PC-9 (cell line): ENCODE data around the gene KRT36. TPM values are rescaled to one million over a fixed set of nuclear protein-coding genes. Genes with fewer than 3 reads are reported as not detected.
A peak's percentile ranks its signal among the peaks of the same experiment; 100 is the strongest.

ENCODE experiments used
- BruUV-seq: library from RNA; stranded (reverse); fragments of 400-500 nt; replicated peaks from 2 replicates; lab custom pipeline; 2021; lab: Mats Ljungman, UMichigan
- CTCF ChIA-PET: fragments of 300-600 bp; sonication (Branson Sonifier 250); formaldehyde crosslinking; loops from one replicate; lab custom pipeline; 2022; ENCODE audit warnings: antibody characterized with exemption; lab: Charles Lee
- POLR2A ChIA-PET: fragments of 300-600 bp; sonication (Branson Sonifier 250); formaldehyde crosslinking; loops from one replicate; lab custom pipeline; 2022; ENCODE audit warnings: antibody characterized with exemption; ENCODE audit not compliant: unreplicated experiment; lab: Charles Lee
- DNase-seq, 2 experiments: peaks; one replicate each; pipeline versions ENCODE4 v3.0.0 to v3.0.0-alpha.2; 2015 to 2022; ENCODE audit warnings: mixed read lengths in 1 of 2
- H2AFZ ChIP-seq: fragments of 200-600 bp; sonication (generic); 2 replicates; pipeline ENCODE4 v1.8.1; 2017; ENCODE audit warnings: antibody characterized with exemption
- H3F3A ChIP-seq: fragments of 200-600 bp; sonication (generic); 2 replicates; pipeline ENCODE4 v1.8.1; 2017; ENCODE audit warnings: antibody characterized with exemption, mild to moderate bottlenecking, low read depth; ENCODE audit not compliant: insufficient read depth
- H3K27ac ChIP-seq: fragments of 200-600 bp; sonication (generic); 2 replicates; pipeline ENCODE4 v1.6.1; 2016; ENCODE audit warnings: mixed run types
- H3K27me3 ChIP-seq: fragments of 200-600 bp; sonication (generic); 2 replicates; pipeline ENCODE4 v1.6.1; 2016; ENCODE audit warnings: low read depth, mixed run types; ENCODE audit not compliant: insufficient read depth
- H3K36me3 ChIP-seq: fragments of 200-600 bp; sonication (generic); 2 replicates; pipeline ENCODE4 v1.6.1; 2016; ENCODE audit warnings: low read depth, mixed run types
- H3K4me1 ChIP-seq: fragments of 200-600 bp; sonication (generic); replicated peaks from 2 replicates; pipeline ENCODE4 v1.6.1; 2016; ENCODE audit warnings: mixed run types; ENCODE audit not compliant: insufficient read depth
- H3K4me2 ChIP-seq: fragments of 200-600 bp; sonication (generic); 2 replicates; pipeline ENCODE4 v1.6.1; 2017; ENCODE audit warnings: mixed run types
- H3K4me3 ChIP-seq: fragments of 200-600 bp; sonication (generic); 2 replicates; pipeline ENCODE4 v1.6.1; 2016; ENCODE audit warnings: mixed run types
- H3K79me2 ChIP-seq: fragments of 200-600 bp; sonication (generic); 2 replicates; pipeline ENCODE4 v1.6.1; 2017; ENCODE audit warnings: low read depth, mixed run types
- H3K9me2 ChIP-seq: fragments of 200-600 bp; sonication (generic); 2 replicates; pipeline ENCODE4 v1.8.1; 2017; ENCODE audit warnings: mild to moderate bottlenecking; ENCODE audit not compliant: insufficient read depth
- H3K9me3 ChIP-seq: fragments of 200-600 bp; sonication (generic); 2 replicates; pipeline ENCODE4 v1.8.1; 2016; ENCODE audit warnings: low read depth; ENCODE audit not compliant: insufficient read depth
- H4K20me1 ChIP-seq: fragments of 200-600 bp; sonication (generic); 2 replicates; pipeline ENCODE4 v1.8.1; 2017; ENCODE audit not compliant: insufficient read depth
- CTCF ChIP-seq: fragments of 200-600 bp; sonication (generic); conservative IDR thresholded peaks from 2 replicates; pipeline ENCODE4 v1.6.1; 2017; ENCODE audit warnings: mixed run types, antibody characterized with exemption, mild to moderate bottlenecking, moderate library complexity
- EZH2 ChIP-seq: fragments of 200-600 bp; sonication (generic); IDR thresholded peaks from 2 replicates; pipeline ENCODE4 v1.8.0; 2017; ENCODE audit warnings: antibody characterized with exemption, low read depth
- intact Hi-C: fragments of 100-400 bp; cut with micrococcal nuclease; formaldehyde crosslinking; loops from one replicate; pipeline ENCODE4 v1.10.0; 2022; ENCODE audit not compliant: unreplicated experiment
- total RNA-seq: library from RNA; stranded (reverse); gene quantifications from 2 replicates; pipeline ENCODE4 v1.2.3, GENCODE V29; 2021

The KRT36 gene
- total RNA-seq, 1 experiment from 2014 or later: not detected

GRCh38 chr17:41532947-41533570 lies 43.3 kb upstream of the KRT36 start:
- no peak for TF ChIP-seq CTCF
- TF ChIP-seq EZH2: no peak
- Histone ChIP-seq H3K9me2 (no peaks in the 10 kb centered on the region), H3K4me3 (no peak overlapping the region), H3K36me3 (no peaks in the 10 kb centered on the region), H3K9me3 (no peaks in the 10 kb centered on the region), H3K4me2 (peak overlapping the region; percentile 29; the same call in 1 of the 2 replicates), H3K27ac (no peak overlapping the region), H4K20me1 (no peaks in the 10 kb centered on the region), H2AFZ (no peak overlapping the region), H3K27me3 (no peaks in the 10 kb centered on the region), H3F3A (peaks cover 70% of the 10 kb centered on the region), H3K79me2 (peaks cover 14% of the 10 kb centered on the region), H3K4me1 (peaks cover 93% of the 10 kb centered on the region)
- intact Hi-C loops: no loop called here
- no TSS peak for BruUV-seq
- peak in 1 of 2 experiments; percentile 44 for DNase-seq
- ChIA-PET POLR2A (interaction anchor here (0.6 to 0.7 kb wide), 5 partner anchors 16 to 251 kb away, joined by 4 to 10 read pairs (median 5); no protein-coding TSS in a partner anchor), CTCF (interaction anchor here (0.6 kb wide), 1 partner anchor 612 kb away, joined by 3 read pairs; no protein-coding TSS in a partner anchor)

- H3K9me3 ChIP-seq: no peaks in the 10 kb centered on the region
- H2AFZ ChIP-seq: no peak overlapping the region
- peaks cover 7% of the 10 kb centered on the region for H3K36me3 ChIP-seq
- ChIA-PET CTCF (no interaction called here), POLR2A (interaction anchor here (0.6 kb wide), 1 partner anchor 16 kb away, joined by 3 read pairs; no protein-coding TSS in a partner anchor)
- H3K9me2 ChIP-seq: no peaks in the 10 kb centered on the region
- no peak for DNase-seq
- peaks cover 3% of the 10 kb centered on the region; the same call in 1 of the 2 replicates for H4K20me1 ChIP-seq
- H3K79me2 ChIP-seq: peaks cover 19% of the 10 kb centered on the region
- H3K4me3 ChIP-seq: no peak overlapping the region
- peak overlapping the region; percentile 23; the same call in 1 of the 2 replicates for H3K27ac ChIP-seq
- H3K27me3 ChIP-seq: no peaks in the 10 kb centered on the region
- H3F3A ChIP-seq: peaks cover 69% of the 10 kb centered on the region
- H3K4me1 ChIP-seq: peaks cover 82% of the 10 kb centered on the region
- H3K4me2 ChIP-seq: peak overlapping the region; percentile 32
- intact Hi-C loops: no loop called here
- TF ChIP-seq CTCF: no peak
- BruUV-seq: no TSS peak
Observed at GRCh38 chr17:41531993-41532392, 42.3 kb upstream of the KRT36 start.

GRCh38 chr17:41530062-41531048 lies 40.6 kb upstream of the KRT36 start:
- peaks cover 15% of the 10 kb centered on the region for H3K36me3 ChIP-seq
- intact Hi-C loops: loop anchor here (1.0 kb wide), 1 partner anchor 18 kb away; no protein-coding TSS in a partner anchor
- TF ChIP-seq CTCF (no peak), EZH2 (no peak)
- H3K9me3 ChIP-seq: no peaks in the 10 kb centered on the region
- peak overlapping the region; percentile 98 for H3K4me2 ChIP-seq
- peaks cover 66% of the 10 kb centered on the region for H3K4me1 ChIP-seq
- H3K79me2 ChIP-seq: peaks cover 34% of the 10 kb centered on the region
- POLR2A ChIA-PET: interaction anchor here (0.5 to 3.5 kb wide), 20 partner anchors 9 to 1216 kb away, joined by 3 to 78 read pairs (median 5); partner anchors contain the start of gene KRT13
- no peak overlapping the region for H2AFZ ChIP-seq
- TSS peak; percentile 72 for BruUV-seq
- H3F3A ChIP-seq: peaks cover 71% of the 10 kb centered on the region
- H3K27ac ChIP-seq: peak overlapping the region; percentile 95
- peaks cover 14% of the 10 kb centered on the region for H4K20me1 ChIP-seq
- H3K27me3 ChIP-seq: no peaks in the 10 kb centered on the region
- no peaks in the 10 kb centered on the region for H3K9me2 ChIP-seq
- peak; percentile 86 to 99 for DNase-seq
- CTCF ChIA-PET: interaction anchor here (0.6 to 3.3 kb wide), 4 partner anchors 11 to 132 kb away, joined by 3 to 27 read pairs (median 5); no protein-coding TSS in a partner anchor
- H3K4me3 ChIP-seq: peak overlapping the region; percentile 93
